Measurements from ENCODE around the gene GBA2.

- TF ChIP-seq CTCF (IDR thresholded peaks at IDR 0.05; ENCODE audit: extremely low read depth in 1 of 2, insufficient read depth in 1 of 2, low read depth in 1 of 2, low read length in 2 of 2) (no peak), POLR2A (IDR thresholded peaks at IDR 0.05; ENCODE audit: low read depth, low read length) (no peak), JUN (IDR thresholded peaks at IDR 0.05; ENCODE audit: borderline replicate concordance, insufficient read depth, insufficient read length, low read depth) (no peak), POLR2AphosphoS5 (IDR thresholded peaks at IDR 0.05; ENCODE audit: insufficient read depth, low read depth, low read length) (no peak), GATA2 (IDR thresholded peaks at IDR 0.05; ENCODE audit: insufficient read depth, insufficient read length, low read depth, low read length) (no peak)
Measured at GRCh38 chr9:35793461-35793860, 44.4 kb upstream of the GBA2 start.
